Duodenal mucosa (tissue), 2 donors: Measurements from ENCODE around the gene PLXNA4.

Experiments
- H3K27ac ChIP-seq: one replicate; pipeline ENCODE4 v1.7.0; 2013; ENCODE audit warnings: low read depth, low read length
- H3K27me3 ChIP-seq, 2 donors: one replicate each; pipeline ENCODE4 v1.7.0; 2013; ENCODE audit warnings: low read length in 2 of 2, control low read depth in 1 of 2; ENCODE audit not compliant: insufficient read depth in 2 of 2, control insufficient read depth in 1 of 2
- H3K36me3 ChIP-seq, 2 donors: one replicate each; pipeline ENCODE4 v1.7.0; 2013; ENCODE audit warnings: low read length in 2 of 2, control low read depth in 1 of 2; ENCODE audit not compliant: insufficient read depth in 2 of 2, control insufficient read depth in 1 of 2
- H3K4me1 ChIP-seq, 2 donors: one replicate each; pipeline ENCODE4 v1.7.0; 2013; ENCODE audit warnings: low read length in 2 of 2, control low read depth in 1 of 2; ENCODE audit not compliant: insufficient read depth in 2 of 2, control insufficient read depth in 1 of 2
- H3K4me3 ChIP-seq, 2 donors: one replicate each; pipeline ENCODE4 v1.7.0; 2013; ENCODE audit warnings: low read length in 2 of 2, low read depth in 1 of 2
- H3K9ac ChIP-seq, 2 donors: one replicate each; pipeline ENCODE4 v1.7.0; 2013; ENCODE audit warnings: low read length in 2 of 2, low read depth in 1 of 2
- H3K9me3 ChIP-seq, 2 donors: one replicate each; pipeline ENCODE4 v1.7.0; 2013; ENCODE audit warnings: low read length in 2 of 2, control low read depth in 1 of 2; ENCODE audit not compliant: control insufficient read depth in 1 of 2

The PLXNA4 gene

GRCh38 chr7:132380059-132380458 lies 196.2 kb downstream of the PLXNA4 start:
- Histone ChIP-seq H3K4me1 (peaks cover 47 to 63% of the 10 kb centered on the region in 2 donors), H3K36me3 (no peaks in the 10 kb centered on the region), H3K9ac (no peak overlapping the region), H3K27me3 (no peaks in the 10 kb centered on the region), H3K9me3 (no peaks in the 10 kb centered on the region), H3K4me3 (no peak overlapping the region), H3K27ac (no peak overlapping the region)

DNA sequence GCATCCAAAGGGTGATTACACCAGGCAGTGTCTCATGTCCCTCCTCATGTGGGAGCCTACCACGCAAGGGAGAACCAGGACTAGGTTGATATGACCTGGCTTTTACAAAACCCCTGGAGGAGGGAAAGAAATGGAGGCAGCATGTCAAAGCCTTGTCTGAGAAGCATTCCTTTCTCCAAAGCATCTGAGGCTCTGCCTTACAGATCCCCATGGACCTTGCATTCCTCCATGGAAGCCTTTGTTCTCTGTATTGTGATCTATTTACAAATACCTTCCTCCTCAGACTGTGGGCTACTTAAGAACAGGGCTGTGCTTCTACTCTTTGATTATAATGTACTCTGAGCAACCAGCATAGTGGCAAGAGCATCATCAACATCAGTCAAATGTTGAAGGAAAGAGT lies 197.0 kb downstream of the PLXNA4 start:
- Histone ChIP-seq H3K36me3 (no peaks in the 10 kb centered on the region), H3K27ac (no peak overlapping the region), H3K9me3 (no peaks in the 10 kb centered on the region), H3K4me1 (peaks cover 47 to 71% of the 10 kb centered on the region in 2 donors), H3K4me3 (no peak overlapping the region), H3K27me3 (no peaks in the 10 kb centered on the region), H3K9ac (no peak overlapping the region)

- Histone ChIP-seq H3K36me3 (no peaks in the 10 kb centered on the region), H3K9me3 (no peaks in the 10 kb centered on the region), H3K4me1 (peaks cover 55 to 79% of the 10 kb centered on the region in 2 donors), H3K27ac (no peak overlapping the region), H3K4me3 (peak overlapping the region in 1 of 2 donors; percentile 19), H3K27me3 (no peaks in the 10 kb centered on the region), H3K9ac (no peak overlapping the region)
Observed at GRCh38 chr7:132377703-132378584, 198.3 kb downstream of the PLXNA4 start.

- H3K27me3 ChIP-seq = no peaks in the 10 kb centered on the region
- no peaks in the 10 kb centered on the region for H3K9me3 ChIP-seq
- H3K9ac ChIP-seq = no peak overlapping the region
- no peak overlapping the region for H3K27ac ChIP-seq
- no peaks in the 10 kb centered on the region for H3K36me3 ChIP-seq
- H3K4me1 ChIP-seq = peaks cover 58 to 82% of the 10 kb centered on the region in 2 donors
- no peak overlapping the region for H3K4me3 ChIP-seq
Observed at GRCh38 chr7:132377015-132377414, 199.3 kb downstream of the PLXNA4 start.

GRCh38 chr7:132376361-132377013 lies 199.8 kb downstream of the PLXNA4 start:
- Histone ChIP-seq H3K4me1 (peaks cover 56 to 80% of the 10 kb centered on the region in 2 donors), H3K4me3 (no peak overlapping the region)

DNA sequence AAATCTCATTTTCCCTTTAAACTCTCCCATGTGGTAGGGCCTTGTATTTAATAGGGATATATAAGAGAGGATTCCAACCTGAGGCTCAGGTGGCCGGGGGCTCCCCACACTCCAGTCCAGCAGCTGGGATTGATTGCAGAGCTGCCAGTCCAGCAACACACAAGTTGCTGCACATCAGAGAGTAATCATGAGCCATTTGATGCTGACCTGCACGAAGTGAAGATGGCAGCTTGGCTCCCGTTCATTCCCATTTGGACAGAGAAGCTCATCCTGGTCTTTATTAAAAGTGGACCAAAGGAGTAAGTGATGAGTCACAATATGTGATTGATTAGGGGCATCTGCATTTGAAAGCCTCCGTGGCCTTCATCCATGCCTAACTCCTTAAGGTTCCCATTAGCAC lies 202.4 kb downstream of the PLXNA4 start:
- no peaks in the 10 kb centered on the region for H3K9me3 ChIP-seq
- H3K4me1 ChIP-seq = peaks cover 46 to 58% of the 10 kb centered on the region in 2 donors
- no peak overlapping the region for H3K27ac ChIP-seq

More at GRCh38 chr7:132376361-132377013, 199.8 kb downstream of the PLXNA4 start:
- Histone ChIP-seq H3K36me3 (no peaks in the 10 kb centered on the region), H3K27ac (no peak overlapping the region), H3K27me3 (no peaks in the 10 kb centered on the region), H3K9me3 (no peaks in the 10 kb centered on the region), H3K9ac (no peak overlapping the region)

DNA sequence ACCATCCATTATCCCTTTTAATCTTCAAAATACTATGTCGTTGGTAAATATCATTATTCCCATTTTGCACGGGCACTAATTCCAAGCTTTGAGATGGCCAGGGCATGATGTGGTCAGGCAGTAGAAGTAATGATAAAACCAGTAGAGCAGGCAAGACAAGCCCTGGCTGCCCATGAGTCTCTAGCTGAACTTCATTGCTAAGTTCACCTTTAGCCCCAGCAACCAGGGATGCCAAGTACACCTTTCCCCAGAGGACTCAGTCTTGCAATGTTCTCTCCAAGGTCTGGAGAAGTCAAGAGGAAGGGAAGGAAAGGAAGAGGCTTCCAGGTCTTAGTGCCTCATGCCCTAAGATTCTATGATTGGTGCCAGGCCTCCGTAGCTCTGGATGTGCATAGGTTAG lies 203.2 kb downstream of the PLXNA4 start:
- Histone ChIP-seq H3K4me1 (peaks cover 51 to 59% of the 10 kb centered on the region in 2 donors), H3K9ac (peak overlapping the region in 1 of 2 donors; percentile 2), H3K36me3 (no peaks in the 10 kb centered on the region), H3K9me3 (no peaks in the 10 kb centered on the region), H3K27me3 (no peaks in the 10 kb centered on the region), H3K27ac (no peak overlapping the region), H3K4me3 (no peak overlapping the region)

More for the DNA sequence above, 202.4 kb downstream of the PLXNA4 start:
- Histone ChIP-seq H3K27me3 (no peaks in the 10 kb centered on the region), H3K36me3 (no peaks in the 10 kb centered on the region), H3K9ac (no peak overlapping the region), H3K4me3 (no peak overlapping the region)

GRCh38 chr7:132371948-132372347 lies 204.3 kb downstream of the PLXNA4 start:
- no peaks in the 10 kb centered on the region for H3K36me3 ChIP-seq
- H3K9ac ChIP-seq = no peak overlapping the region
- no peaks in the 10 kb centered on the region for H3K27me3 ChIP-seq
- H3K9me3 ChIP-seq = no peaks in the 10 kb centered on the region
- no peak overlapping the region for H3K4me3 ChIP-seq
- peaks cover 49 to 54% of the 10 kb centered on the region in 2 donors for H3K4me1 ChIP-seq
- H3K27ac ChIP-seq = no peak overlapping the region

- Histone ChIP-seq H3K4me1 (peaks cover 27 to 29% of the 10 kb centered on the region in 2 donors), H3K27ac (no peak overlapping the region), H3K4me3 (no peak overlapping the region), H3K27me3 (no peaks in the 10 kb centered on the region), H3K36me3 (no peaks in the 10 kb centered on the region), H3K9me3 (no peaks in the 10 kb centered on the region), H3K9ac (no peak overlapping the region)
Observed at GRCh38 chr7:132368246-132368900, 207.9 kb downstream of the PLXNA4 start.

- H3K27ac ChIP-seq = no peak overlapping the region
- H3K4me1 ChIP-seq = peaks cover 22 to 23% of the 10 kb centered on the region in 2 donors
- H3K9ac ChIP-seq = no peak overlapping the region
- no peaks in the 10 kb centered on the region for H3K9me3 ChIP-seq
- H3K36me3 ChIP-seq = no peaks in the 10 kb centered on the region
- no peak overlapping the region for H3K4me3 ChIP-seq
- no peaks in the 10 kb centered on the region for H3K27me3 ChIP-seq
Observed at GRCh38 chr7:132367795-132368194, 208.5 kb downstream of the PLXNA4 start.
